Uterine smooth muscle cell (primary cell): Measurements from ENCODE around the gene EXOSC7. TPM values are rescaled to one million over a fixed set of nuclear protein-coding genes. Genes with fewer than 3 reads are reported as not detected.

ENCODE experiments used
- total RNA-seq: library from RNA; depleted of rRNA; stranded (reverse); fragments of >200 nt; gene quantifications from 2 replicates; pipeline ENCODE4 v1.2.3, GENCODE V29; 2014

EXOSC7 gene
- 62.6 and 73.3 TPM in 2 replicates for total RNA-seq

DNA sequence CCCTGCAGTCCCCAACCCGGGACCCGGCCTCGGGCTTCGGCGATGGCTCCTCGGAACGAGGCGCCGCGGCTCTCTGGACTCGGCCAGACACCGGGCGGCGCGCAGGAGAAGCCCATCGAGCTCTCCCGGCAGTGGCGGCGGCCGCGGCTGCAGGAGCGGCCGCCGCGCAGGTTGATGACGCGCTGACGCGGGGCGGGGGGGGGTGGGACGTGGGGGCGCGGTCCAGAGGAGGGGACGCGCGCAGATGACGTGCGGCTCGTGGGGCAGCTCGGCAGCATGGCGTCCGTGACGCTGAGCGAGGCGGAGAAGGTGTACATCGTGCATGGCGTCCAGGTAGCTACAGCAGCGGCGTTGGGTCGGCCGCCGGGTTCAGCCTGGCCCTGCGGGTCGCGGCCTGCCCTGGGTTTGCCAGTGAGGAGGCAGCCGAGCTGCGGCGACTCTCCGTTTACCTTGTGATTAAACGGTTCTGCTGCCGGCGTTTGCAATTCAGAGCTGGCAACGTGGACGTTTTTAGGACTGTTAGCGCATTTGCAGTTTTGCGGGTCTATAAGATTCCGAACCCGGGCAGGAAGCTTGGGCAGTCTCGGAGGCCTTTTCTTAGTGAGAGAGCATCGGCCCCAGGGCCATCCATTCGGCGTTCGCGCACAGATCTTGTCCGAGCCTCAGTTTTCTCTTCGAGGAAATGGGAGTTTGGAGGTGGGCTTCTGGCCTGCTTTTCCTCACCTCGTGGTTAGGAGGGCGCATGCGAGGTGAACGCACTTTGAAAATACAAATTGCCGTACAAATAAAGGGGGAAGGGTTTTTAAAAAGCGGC lies at the start of gene EXOSC7, which contains the start of gene ZDHHC3:
TSS of gene EXOSC7 (plus strand) at position 243 of the 814 bp plus-strand sequence. CDS start at position 277, 34 bp downstream.
TSS of gene ZDHHC3 (minus strand) at position 173 of the 814 bp plus-strand sequence. CDS start 16,738 bp downstream, outside the sequence.

DNA sequence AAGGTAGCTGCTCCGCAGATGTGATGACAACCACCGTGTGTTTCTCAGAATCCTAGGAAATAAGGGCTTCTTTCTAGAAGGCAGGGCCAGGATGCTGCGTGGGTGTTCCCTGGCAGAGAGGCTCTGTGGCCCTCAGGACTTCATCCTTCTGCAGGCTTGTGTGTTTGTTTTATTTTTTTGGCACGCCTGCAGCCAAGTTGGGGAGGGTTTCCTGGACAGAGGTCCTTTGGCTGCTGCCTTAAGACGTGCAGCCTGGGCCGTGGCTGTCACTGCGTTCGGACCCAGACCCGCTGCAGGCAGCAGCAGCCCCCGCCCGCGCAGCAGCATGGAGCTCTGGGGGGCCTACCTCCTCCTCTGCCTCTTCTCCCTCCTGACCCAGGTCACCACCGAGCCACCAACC lies 50.0 kb downstream of the EXOSC7 start, which contains the start of gene CLEC3B:
TSS of gene CLEC3B (plus strand) at position 266 of the 400 bp plus-strand sequence. CDS start at position 326, 60 bp downstream.

Other genes starting within 250 kb of the EXOSC7 start
- gene ZNF501, start 246.6 kb upstream of the EXOSC7 start, total RNA-seq = 7.1 and 8.1 TPM in 2 replicates
- 17.4 and 19.5 TPM in 2 replicates for gene KIAA1143, start 214.6 kb upstream of the EXOSC7 start, total RNA-seq
- 7.4 and 27.2 TPM in 2 replicates for gene KIF15, start 214.4 kb upstream of the EXOSC7 start, total RNA-seq
- 11.8 and 23.1 TPM in 2 replicates for gene TMEM42, start 114.3 kb upstream of the EXOSC7 start, total RNA-seq
- not detected in 2 replicates for gene TGM4, start 101.6 kb upstream of the EXOSC7 start, total RNA-seq
- 30.6 and 32.3 TPM in 2 replicates for gene ZDHHC3, start 70 bp upstream of the EXOSC7 start, total RNA-seq
- 0.25 TPM in 1 of 2 replicates, not detected in the other for gene CLEC3B, start 50.1 kb downstream of the EXOSC7 start, total RNA-seq
- 27.7 and 44.5 TPM in 2 replicates for gene CDCP1, start 170.1 kb downstream of the EXOSC7 start, total RNA-seq